RKO (cell line): ENCODE results near the gene MED20.

Source experiments
- DNase-seq: peaks from one replicate; pipeline ENCODE4 v3.0.0-alpha.2; 2016; ENCODE audit warnings: low spot score

MED20 gene

DNA sequence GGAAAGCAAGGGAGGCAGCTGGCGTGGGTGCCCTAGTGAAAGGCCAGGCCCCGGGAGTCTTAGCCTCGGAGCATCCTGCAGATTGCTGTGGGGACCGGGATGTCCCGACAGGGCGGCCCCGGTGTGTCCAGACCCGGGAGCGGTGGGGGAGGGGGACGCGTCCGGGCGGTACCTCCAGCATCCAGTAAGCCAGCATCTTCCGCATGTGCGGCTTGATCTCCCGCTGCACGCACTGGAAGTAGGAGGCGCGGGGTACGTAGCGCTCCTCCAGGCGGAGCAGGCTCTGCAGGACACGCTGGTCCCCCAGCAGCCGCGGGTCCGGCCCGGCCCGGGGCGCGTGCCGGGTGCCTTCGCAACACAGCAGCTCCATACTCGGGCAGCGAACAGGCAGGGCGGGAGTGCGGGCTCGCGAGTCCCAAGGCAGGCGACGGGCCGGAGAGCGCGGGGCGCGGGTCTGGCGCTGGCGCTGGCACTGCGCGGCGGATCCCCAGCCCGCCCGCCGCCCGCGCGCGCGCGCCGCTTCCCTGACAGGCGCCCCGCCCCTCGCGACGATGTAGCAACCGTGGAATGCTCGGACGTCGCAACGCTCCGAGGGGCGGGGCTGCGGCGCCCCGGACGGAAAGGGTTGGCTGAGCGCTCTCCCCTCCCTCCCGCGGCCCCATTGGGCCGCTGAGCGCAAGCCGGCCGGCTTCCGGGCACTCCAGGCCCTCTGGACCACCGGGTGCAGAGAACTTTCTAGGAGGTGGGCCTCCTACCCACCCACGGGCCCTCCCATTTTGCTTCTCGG is 20.5 kb upstream of the MED20 start, which contains the start of gene CCND3:
CCND3 (minus strand) TSS at position 529 of the 787 bp plus-strand sequence; CDS start at position 370, 159 bp downstream.
- DNase-seq: peak; percentile 70

DNA sequence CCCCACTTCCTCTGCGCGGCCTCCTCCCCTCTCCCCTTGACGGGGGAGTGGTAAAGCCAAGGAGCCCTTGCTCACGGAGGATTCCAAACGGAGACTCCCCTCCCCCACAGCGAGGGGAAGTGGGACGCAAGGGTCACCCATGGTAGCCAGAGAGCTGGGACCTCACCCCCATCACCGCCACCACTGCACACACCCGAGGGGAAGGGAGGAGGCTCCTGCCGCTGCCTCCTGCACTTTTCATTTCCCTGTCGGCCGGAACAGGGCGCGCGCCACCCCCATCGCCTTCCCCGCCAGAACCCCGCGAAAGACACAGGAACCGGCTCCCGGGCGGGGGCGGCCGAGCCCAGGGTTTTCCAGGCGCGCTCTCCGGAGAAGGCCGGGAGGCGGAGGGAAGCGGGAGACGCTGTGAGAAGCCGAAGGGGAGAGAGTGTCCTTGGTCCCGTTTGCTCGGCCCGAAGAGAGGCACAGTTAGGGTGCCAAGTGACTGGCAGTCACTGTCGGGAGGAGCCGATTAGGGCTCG is 19.9 kb upstream of the MED20 start:
- peak; percentile 46 for DNase-seq

DNA sequence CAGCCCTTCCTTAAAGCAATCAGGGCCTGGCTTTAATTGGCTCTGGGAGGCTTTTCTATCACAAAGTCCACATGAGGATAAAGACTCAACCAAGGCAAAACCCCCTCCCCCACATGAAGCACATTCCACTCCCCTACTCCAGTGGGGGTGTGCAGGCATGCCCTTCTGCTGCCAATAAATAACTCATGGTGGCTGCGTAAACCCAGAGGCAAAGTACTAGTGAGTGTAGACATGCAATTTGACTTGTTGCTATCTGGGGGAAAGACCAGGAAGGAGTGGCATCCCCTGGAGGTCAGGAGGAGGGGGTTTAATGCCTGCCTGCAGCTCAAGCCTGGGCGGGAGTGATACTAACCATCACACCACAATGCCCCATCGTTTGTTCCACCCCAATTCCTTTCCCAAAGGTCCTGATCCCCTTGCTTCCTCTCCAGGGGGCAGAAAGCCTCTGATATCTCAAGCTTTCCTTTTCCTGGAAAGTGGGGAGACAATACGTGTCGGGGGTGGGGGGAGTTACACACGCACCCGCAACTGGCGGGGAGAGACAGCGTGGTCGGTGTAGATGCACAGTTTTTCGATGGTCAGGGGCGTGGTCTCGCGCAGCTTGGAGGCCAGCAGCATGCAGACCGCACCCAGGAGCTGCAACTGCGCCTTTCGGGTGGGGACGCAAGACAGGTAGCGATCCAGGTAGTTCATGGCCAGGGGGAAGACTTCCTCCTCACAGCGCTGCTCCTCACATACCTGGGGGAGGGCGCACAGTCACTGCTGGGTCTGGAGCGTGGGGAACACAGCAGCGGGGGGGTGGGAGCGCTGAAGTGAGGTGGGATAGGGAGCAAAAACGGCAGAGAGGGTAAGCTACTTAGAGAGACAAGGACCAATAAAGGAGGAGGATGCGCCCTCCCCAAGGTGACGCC is 19.2 kb upstream of the MED20 start:
- no peak for DNase-seq

DNA sequence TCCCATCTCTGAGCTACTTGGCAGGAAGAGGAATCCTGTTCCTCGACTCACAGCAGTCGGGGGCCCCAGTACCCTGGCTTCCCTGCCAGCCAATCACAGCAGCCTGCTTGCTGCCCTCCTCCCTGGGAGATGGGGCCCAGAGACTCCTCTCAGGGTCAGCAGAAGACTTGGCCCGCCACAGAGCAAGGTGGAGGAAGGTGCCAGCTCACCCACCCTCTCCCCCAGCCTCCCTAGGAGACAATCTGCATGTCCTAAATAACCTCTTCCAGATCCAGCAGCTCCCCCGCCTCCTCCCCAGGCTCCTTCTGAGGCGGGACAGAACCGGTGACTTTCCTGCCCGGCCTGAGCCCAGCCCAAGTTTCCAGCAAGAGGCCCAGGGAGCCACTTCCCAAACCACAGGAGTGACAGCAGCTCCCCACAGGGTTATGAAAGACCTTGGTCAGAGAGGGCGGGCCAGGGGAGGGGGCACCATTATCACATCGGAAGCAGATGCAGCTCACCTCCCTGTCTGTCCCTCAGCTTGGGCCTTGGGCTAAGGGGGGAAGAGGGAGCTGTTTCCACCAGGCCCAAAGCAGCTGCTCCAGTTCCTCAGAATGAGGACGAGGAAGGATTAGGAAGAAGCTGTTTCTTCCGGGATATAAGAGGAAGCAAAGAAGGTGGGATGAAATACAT is 18.4 kb upstream of the MED20 start:
- peak; percentile 35 for DNase-seq

DNA sequence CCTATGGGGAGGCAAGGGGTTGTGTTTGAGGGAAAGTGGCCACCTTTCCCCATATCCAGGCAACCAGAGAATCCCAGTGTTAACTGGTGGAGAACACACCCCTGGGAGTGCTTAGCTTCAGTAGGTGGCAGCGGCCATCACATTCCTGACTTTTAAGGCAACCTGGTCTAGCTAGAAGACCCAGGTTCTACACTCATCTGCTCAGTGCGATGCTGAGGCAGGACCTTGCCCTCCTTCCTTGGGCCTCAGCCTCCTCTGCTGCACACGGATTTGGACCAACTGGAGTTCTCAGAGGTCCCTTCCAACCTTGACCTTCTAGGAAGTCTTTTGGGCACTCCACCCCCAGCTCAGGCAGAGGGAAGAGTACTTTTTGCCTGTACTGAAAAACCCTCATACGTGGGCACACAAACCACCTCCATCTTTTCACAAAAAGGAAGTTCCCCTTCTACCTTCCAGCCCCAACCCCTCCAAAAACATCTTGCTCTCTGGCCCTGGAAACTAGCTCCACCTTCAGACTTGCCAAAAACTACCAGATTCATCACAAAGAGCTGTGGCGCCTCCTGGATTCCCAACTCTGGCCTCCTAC is 17.7 kb upstream of the MED20 start:
- DNase-seq: no peak

DNA sequence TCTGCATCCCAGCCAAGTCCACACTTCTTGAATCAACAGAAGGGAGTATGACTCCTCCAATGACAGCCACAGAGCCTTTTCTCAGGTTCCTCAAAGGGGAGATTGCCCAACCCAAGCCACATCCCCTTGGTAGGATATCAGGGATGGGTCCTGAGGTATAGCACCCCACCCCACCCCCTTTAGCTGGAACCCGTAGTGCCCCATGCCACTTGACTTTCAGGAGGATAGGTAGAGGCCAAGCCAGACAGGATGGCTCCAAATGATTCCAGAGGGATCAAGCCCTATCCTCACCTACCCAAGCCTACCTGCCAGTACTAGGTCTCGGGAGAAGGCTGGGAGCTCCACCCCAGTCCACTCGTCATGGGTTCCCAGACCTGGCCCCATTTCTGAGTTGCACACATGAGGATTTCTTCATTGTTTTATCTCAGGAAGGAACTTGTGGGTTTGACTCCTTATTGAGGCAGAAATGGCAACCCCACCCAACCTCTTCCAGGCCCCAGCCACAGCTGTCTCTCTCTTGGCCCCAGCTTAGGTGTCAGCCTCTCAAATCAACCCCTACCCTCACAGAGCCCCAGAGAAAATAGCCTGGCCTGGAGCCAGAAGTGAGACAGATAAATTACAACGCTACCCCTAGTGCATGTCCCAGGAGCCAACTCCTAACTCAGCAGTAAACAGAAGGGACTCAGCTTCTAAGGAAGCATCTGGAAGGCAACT is 17.1 kb upstream of the MED20 start:
- DNase-seq: no peak

DNA sequence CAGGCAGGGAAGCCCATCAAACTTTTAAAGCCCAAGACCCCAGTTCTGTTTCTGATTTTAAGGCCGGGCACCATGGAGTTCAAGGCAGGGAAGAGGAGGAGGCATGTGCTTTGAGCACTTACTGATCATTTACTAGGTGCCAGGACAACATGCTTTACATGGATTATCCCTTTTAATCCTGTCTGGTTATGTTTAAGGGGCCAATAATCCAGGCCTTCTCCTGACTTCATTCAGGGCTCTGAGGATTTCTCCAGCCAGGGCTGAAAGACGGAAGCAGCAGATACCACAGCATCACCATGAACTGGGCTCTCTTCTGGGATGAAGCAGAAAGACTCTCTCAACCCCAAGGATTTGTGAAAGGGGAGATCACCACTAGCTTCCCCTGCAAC is 16.5 kb upstream of the MED20 start:
- no peak for DNase-seq

DNA sequence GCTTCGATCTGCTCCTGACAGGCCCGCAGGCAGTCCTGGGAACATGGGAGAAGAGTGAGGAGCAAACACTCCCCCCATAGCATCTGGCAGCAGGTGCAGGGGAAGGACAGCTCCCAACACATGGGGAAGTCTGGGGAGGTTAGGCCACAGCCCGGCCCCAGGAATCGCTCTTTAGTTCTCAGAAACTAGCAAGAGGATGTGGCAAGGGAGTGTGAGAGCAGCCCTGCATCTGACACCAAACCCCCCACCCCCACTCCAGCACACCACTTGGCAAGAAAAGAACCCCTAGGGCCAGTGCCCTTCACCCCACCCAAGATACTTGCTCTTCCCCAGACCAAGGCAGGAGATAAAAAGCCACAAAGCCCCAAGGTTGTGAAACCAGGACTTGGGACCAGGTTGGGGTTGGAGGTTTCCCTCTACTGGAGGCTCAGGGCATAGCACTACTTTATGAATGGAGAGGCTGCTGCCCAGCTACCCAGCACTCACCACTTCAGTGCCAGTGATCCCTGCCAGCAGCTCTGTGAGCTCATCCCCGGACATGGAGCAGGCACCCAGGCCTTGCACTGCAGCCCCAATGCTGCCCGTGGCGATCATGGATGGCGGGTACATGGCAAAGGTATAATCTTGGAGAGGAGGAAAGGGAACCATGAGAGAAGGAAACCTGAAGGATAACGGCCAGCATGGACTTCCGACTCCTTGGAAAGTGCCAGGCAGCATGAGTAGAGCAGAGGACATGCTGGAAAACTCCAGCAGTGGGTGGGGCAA is 15.3 kb upstream of the MED20 start:
- peak; percentile 88 for DNase-seq

DNA sequence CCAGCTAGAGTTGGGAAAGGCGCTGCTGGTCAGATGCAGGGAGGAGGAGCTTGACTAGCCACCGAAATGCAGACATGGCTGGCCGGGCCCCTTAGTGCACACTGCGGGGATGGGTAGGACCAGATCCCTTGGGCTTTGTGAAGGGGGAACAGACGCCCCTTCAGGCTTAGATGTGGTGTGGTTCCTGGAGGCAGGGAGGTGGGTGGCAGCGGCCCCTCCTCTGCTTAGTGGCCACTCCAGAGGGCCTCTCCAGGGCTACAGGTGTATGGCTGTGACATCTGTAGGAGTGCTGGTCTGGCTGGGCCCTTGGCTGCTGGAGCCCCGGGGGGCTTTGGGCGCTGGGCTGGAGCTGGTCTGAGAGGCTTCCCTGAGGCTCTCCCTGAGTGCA is 14.7 kb upstream of the MED20 start:
- DNase-seq: no peak

DNA sequence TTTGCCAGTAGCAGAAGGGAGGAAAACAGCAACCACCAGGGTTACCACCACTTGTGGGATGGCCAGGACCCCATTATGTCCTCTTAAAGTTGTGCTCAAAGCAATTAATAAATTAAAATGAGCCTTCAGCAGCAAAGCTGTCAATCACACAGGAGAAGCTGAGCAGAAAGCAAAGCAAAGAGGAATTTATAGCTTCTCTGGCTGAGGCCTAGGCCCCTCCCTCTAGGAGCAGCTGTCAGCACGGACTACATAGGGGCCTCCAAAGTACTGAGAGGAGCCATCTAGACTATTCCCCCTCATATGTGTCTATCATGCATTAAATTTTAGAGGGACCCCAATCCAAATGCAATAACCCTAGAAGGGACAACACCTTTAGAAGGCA is 14.2 kb upstream of the MED20 start:
- no peak for DNase-seq

DNA sequence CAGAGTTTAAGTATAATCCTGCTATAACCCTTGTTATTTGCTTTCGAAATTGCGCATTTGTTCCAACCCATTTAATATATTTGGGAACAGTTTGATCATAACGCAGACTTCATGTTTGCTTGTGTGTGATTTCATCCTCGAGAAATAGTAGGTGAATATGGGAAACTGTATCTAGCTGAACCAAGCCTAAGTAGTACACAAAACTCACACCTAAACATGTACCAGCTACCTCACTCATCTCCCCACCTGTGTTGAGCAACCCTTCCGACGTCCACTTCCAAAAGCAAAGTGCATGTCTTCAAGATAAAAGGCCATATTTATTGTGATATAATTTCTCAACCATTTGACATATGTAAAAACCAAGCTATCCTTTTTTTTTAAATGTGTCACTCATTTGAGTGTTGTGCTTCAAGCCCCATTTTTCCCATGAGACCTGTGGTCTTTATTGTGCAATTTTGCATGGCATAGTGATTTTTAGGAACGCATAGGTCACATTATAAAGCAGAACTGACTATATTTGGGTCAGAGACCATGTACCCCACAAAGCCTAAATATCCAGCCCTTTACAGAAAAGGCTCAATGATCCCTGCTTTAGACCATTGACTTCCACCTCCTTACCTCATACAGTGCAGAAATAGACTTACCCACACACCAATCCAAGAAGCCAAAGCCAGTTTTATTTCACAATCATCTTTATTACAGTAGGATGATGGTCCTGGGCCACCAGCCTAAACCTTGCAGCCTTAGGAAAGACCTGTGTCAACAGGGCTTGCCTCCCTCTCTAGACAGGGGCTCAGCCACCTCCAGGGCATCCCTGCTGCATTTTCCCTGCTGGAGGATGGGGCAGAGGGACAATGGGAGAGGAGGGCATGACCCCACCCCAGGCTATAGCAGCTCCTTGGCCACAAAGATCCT is 13.6 kb upstream of the MED20 start:
- DNase-seq: no peak

DNA sequence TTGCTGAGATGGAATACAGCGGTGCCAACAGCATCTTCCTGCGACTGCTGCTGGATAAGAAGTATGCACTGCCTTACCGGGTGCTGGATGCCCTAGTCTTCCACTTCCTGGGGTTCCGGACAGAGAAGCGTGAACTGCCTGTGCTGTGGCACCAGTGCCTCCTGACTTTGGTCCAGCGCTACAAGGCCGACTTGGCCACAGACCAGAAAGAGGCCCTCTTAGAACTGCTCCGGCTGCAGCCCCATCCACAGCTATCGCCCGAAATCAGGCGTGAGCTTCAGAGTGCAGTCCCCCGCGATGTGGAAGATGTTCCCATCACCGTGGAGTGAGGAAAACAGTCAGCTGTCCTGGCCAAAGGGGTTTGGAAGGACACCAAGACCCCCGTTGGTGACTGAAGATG is 11.4 kb upstream of the MED20 start:
- no peak for DNase-seq

DNA sequence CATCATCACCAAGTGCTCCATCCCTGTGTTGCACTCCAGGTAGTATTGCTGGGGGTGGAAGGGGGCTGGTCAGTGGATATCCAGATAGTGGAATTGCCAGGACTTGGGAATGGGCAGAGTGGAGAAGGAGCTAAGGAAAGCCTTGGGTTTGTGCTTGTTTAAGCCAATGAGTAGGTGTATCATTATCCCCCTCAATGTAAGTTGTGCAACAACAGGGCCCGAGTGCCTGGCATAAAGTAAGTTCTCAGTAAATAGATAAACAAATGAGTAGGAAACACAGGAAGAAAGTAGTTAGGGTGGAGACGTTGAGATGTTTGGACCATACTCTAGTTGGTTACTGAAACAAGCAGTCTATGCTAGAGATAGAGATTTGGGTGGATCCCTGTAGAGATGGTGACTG is 10.9 kb upstream of the MED20 start:
- DNase-seq: no peak

DNA sequence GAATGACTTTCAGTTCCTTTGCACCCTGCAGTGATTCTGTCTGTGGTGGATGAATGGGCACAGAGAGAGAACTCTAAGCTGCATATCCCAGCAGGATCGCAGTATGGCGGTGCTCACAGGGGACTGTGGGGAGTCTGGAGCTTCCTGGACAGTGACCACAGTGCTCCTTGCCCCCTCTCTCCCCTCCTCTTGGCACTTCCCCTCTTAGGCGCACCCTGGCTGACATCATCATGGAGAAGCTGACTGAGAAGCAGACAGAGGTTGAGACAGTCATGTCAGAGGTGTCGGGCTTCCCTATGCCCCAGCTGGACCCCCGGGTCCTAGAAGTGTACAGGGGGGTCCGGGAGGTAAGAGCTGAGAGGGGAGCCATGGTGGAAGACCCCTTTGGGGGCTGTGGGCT is 9.0 kb upstream of the MED20 start:
- DNase-seq: no peak

DNA sequence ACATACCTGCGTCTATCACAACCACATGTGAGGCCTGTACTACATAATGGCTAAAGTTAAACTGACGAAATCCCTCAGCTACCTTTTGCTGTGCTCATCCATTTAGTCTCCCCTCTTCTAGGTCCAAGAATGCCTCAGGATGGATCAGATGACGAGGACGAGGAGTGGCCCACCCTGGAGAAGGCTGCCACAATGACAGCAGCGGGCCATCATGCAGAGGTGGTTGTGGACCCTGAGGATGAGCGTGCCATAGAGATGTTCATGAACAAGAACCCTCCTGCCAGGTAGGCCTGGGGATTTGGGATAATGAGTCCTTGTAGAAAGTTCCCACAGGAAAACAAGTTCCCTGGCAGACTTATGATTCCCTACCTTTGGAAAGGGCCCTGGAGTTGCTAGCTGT is 6.3 kb upstream of the MED20 start:
- no peak for DNase-seq

DNA sequence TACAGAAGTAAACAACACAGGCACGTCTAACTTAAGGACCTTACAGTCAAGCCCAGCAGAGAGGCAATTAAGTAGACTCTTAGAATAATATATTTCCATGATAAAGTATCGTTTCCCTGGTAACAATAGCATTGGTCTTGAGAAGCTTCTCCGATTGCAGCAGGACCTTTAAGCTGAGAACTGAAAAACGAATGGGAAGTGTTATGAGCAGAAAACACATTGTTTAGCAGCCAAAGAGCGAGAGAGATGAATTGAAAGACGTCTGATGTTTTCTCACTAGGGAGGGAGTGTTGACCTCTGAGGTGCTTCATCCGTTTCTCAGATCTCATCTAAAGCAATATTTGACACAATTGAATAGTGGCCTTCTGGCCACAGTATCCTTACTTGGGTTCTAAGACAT is 1.2 kb upstream of the MED20 start:
- peak; percentile 12 for DNase-seq

DNA sequence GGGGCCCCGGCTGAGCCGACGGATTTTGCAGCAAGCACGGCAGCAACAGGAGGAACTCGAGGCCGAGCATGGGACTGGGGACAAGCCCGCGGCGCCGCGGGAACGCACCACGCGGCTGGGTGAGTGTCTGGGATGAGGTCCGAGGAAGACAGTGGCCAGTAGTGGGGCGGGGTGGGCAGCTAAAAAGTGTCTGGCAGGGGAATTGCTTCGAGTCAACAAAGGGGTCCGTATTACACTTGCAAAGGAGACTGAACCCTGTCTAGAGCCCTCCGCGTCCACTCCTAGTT is 716 bp upstream of the MED20 start:
- peak; percentile 38 for DNase-seq

DNA sequence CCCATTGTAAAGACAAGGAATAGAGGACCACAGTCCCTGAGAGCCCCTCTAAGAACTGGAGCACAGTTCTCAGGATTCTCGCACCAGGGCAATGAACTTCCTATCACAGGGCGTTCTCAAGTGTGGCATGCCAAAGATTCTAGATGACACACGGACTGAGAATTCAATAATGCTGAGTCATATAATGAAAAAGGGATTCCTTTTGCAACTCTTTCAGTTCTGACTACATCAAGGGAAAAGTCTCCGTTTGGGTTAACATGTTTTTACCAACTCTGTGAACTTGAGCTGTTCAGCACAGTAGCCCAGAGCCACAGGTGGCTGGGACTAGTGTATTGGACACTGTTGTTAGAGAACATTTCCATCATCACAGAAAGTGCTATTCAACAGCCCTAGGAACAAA is 3.4 kb downstream of the MED20 start:
- DNase-seq: peak; percentile 95

DNA sequence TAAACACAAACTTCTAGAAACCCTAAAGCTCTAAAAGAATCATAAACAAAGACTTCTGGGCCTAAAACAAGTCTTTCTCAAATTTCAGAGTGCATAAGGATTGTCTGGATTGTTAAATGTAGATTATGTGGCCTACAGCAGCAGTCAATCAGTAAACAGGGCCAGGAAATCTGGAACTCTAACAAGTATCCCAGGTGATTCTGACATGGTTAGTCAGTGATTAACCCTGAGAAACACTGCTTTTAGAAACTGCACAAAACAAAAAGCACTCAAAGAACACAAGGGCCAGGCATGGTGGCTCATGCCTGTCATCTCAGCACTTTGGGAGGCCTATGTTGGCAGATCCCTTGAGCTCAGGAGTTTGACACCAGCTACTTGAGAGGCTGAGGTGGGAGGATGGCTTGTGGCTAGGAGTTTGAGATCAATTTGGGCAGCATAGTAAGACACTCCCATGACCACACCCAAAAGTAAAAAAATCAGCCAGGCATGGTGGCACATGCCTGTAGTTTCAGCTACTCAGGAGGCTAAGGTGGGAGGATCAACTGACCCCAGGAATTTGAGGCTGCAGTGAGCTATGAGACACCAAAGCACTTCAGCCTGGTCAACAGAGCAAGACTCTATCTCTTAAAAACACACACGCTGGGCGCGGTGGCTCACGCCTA is 5.9 kb downstream of the MED20 start:
- DNase-seq: no peak
